IPS DF 4.7 (cell line): Measurements from ENCODE around the gene TMEM107.
"Not testable (repeated sequence)": the region's sequence is repeated elsewhere in the genome, so short reads cannot be mapped to it uniquely, and the experiment has no call there.

Experiments used
- DNase-seq: peaks from one replicate; pipeline ENCODE4 v3.0.0-alpha.2; 2013; ENCODE audit warnings: low spot score; ENCODE audit errors: extremely low read depth

The TMEM107 gene

GRCh38 chr17:8189711-8190477 lies 13.7 kb upstream of the TMEM107 start, which contains the start of gene BORCS6:
Gene BORCS6 (minus strand): TSS chr17:8190180. CDS start chr17:8190140, 40 bp downstream.
- DNase-seq = peak; percentile 89

GRCh38 chr17:8189041-8189710 lies 13.0 kb upstream of the TMEM107 start:
- DNase-seq = no peak

- no peak for DNase-seq
These were observed 12.2 kb upstream of the TMEM107 start for GRCh38 chr17:8188263-8188839.

DNA sequence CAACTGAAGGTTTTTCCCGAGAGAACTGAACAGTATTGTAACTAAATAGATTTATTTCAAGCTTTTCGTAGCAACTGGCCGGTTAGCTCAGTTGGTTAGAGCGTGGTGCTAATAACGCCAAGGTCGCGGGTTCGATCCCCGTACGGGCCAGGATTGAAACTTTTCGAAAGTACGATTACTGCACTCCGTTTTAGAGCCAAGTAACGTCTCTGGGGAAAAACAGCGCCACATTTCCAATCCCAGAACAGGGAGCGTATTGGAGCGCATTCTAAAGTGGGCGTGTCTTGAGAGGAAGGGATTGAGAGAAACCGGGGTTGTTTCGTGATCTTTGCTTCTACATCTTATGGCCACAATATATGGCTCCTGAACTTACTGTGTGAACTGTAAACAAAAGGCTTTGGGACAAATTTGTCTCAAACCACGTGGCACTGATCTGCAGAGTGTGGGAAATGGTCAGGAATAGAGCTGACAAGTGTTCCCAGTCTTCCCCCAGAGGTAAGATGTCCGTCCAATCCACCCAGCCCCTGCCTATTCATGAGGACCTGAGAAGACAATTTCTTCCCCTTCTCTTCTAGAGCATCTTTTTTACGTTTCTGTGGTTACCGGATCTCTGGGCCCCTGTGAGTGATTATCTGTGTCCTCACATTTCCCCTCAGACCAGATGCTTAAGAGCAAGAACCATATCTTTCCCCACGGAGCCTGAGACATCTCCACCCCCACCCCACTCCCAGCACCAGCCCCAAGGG lies 11.5 kb upstream of the TMEM107 start:
- peak; percentile 95 for DNase-seq

DNA sequence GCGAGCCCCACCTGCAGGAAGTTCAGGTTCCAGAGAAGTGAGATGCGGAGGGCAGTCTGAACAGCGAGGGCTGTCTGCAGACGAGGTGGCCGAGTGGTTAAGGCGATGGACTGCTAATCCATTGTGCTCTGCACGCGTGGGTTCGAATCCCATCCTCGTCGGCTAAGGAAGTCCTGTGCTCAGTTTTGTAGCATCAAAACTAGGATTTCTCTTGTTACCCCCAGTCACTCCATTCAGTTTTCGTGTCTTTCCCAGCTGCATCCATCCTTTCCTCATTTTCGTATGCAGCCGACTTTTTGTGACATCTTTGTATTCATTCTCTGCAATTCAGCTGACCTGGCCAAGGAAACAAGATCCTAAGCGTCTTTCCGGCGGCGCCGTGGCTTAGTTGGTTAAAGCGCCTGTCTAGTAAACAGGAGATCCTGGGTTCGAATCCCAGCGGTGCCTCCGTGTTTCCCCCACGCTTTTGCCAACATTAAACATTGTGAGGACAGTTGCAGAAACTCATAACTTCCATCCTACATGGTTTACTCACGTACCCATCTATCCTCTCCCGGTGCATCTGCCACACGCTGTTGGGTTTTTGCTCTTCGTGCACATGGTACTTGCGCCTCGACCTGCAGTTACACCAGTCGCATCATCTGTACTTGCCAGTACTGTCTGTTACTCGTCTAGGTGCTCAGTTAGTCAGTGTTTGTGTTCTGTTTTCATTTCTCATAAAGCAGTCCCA lies 10.8 kb upstream of the TMEM107 start:
- DNase-seq = no peak

DNA sequence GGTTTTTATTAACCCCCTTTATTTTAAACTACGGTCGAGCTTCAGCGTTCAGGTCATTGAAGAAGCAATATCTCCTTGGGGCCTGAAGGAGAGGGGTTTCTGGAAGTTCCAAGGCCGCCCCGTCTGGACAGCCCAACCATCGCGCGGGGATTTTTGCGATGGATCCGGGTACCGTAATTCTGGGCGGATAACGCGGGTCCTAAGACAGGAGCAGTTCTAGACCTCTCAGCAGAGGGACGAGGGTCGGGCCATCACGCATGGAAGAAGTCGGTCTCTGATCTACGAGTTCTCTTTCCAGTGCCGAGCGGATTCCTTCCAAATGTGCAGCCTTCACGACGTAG lies 10.2 kb upstream of the TMEM107 start:
- no peak for DNase-seq

DNA sequence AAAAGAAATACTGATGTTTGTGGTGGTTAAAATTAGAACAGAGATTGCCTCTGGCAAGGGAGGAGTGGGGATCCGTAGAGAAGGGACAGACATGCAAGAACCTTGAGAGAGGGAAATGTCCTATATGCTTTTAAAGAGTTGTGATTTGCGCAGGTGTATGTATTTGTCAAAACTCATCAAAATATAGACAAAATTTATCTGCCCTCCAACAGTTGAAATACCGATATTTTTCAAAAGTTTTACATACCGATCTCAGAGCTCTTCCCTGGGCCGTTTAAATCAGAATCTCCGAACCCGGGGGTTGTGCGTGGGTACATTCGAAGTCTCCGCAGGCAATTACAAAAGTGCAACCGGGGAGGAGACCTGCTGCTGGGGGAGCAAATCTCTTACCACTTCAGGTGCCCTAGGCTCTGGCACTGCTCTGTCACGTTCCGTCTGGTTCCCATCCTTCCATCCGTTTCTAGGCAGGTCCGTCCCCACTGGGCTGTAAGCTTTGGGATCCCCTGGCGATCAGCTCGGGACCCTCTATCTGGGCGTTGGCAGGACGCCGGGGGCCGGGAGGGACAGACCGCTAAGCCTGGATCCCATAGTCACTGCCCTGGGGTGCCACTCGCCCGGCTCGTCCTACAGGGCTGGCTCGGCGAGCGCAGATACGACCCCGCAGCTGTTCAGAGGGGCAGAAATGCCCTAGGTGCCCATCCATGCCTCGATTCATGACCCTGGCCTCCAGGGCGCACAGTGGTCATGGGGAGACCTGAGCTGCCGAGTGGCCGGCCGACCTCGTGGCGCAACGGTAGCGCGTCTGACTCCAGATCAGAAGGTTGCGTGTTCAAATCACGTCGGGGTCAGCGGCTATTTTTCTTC lies 9.6 kb upstream of the TMEM107 start:
- DNase-seq = no peak

DNA sequence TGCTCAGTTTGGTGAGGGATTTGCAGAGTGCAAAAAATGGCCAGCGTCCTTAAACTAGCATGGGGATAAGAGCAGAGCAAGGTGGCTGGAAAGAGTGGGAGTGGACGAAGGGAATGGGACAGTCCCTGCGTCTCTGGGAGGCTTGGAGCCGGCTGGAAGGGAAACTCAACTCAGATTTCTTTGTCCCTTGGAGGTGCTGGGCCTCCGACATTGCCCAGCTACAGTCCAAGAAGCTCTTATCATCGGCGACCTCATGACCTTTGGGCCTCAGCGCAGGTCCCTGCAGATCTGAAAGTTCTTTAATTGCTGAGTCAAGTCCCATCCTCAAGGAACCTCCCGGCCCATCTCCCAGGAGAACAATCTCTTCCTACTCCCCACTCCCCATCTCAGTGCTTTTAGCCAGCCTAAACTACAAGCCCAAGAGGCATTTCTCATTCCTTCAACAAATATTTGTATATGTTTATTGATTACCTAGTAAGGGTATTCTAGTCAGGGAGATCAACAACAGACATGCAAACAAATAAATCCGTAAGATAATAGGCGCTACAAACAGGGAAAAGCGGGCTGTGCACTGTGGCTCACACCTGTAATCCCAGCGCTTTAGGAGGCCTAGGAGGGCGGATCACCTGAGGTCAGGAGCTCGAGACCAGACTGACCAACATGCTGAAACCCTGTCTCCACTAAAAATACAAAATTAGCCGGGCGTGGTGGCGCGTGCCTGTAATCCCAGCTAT lies 985 bp upstream of the TMEM107 start:
- no peak for DNase-seq

DNA sequence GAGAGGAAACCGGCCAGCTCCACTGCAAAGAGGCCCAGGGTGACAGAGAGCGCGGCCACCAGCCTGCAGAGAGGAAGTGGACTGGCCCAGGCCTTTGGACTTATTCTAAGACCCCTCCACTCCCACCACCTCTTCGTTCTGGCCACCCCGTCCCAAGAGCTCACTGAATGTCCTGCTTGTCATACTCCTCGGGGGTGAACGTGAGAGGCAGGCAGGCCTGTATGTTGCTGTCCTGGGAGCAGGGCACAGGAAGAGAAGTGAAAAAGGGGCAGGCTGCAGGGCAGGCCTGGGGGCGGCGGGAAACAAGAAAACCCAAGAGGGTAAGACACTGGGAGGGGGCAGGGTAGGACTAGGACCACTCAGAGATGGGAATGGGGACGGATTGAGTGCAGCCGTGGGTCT lies 384 bp downstream of the TMEM107 start:
- DNase-seq = no peak

- no peak for DNase-seq
These were observed 2.3 kb downstream of the TMEM107 start for GRCh38 chr17:8173871-8174322.

DNA sequence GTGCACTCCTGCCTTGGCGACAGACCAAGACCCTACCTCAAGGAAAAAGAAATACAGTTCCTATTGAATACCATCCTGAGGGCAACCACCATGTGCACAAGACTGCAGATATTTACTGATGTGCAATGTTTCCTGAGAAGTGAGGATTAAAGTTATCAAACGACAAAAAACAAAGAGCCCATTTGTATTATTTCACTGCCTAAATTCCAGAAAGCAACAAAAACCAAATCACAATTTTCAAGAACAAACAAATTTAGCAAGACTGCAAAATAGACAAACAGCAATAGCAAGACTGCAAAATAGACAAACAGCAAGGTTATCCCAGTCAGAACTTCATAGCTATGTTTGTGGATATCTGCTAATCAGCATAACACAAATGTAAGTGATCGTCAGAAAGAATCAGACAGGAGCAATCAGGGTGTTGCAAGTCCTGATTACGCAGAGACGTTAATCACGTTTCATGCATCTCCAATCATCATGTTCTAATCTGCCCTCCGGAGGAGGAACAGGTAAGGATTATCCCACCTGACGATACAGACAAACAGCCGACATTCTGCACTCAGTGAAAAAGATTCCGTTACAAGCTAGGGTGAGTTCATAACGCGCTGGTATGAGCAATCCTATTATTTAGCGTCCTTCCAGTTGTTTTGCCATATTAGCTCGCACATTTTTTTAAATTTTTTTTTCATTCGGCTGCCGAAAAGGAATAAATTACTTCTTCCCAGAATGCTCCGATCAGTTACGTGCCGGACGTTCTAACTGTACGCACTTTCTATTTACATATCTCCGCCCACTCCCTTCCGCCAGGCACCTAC lies 2.9 kb downstream of the TMEM107 start:
- DNase-seq = no peak

GRCh38 chr17:8170186-8170585 lies 6.0 kb downstream of the TMEM107 start:
- not testable (repeated sequence) for DNase-seq

- DNase-seq = no peak
These were observed 8.7 kb downstream of the TMEM107 start for GRCh38 chr17:8167526-8167925.

DNA sequence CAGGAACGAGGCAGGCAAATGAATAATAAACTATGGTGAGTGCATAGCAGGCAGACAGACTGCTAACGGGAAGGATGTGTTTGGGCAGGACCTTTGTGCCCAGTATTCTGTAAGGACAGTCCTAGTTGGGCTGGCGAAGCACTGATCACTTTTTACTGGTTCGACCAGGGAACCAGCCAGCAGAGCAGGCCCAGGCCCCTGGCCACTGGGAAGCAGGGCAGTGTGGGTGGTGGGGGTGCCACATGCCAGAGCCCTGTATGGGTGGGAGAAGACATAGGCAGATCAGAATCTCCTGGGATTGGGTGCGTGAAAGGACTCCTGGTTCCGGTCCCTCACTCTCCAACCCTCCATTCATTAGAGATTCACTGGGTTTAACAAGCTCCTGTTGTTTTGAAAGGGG lies 9.4 kb downstream of the TMEM107 start:
- DNase-seq = no peak

- DNase-seq = no peak
These were observed 11.4 kb downstream of the TMEM107 start for GRCh38 chr17:8164815-8165131.

DNA sequence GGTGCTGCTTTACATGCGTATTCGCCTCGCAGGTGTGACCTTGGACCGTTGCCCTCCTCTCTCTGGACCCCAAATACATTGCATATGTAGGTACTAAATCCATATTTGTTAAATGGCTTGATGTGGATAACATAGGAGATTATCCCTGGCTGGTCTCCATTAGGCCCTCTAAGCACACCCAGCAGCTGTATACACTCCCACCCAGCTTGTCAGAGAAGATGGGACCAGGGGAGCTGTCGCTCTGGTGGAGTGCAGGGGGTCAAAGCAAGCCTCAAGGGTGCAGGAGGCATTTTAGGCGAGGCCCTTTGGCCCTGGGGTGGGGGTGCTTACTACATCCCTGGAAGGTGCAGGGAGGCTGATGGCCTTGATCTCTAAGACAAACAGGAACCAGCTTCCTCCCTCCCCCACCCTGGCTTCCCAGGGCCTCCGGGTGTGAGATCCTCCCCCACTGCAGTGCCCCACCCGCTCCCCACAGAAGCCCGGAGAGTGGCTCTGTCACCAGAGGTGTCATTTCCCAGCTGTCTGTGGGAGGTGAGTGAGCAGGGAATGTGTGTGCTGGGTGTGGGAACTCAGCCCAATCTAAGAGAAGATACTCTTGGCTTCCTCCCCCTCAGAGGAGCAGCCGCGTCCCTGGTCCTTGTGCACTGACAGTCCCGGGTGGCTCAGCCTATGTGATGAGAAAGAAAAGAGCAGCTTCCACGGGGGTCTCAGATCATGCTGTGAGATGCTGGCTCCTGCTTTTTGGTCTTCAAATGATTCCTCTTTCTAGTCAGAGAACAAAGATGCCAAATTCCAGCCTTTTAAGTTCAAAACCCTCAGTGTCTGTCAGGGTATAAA lies 12.0 kb downstream of the TMEM107 start:
- DNase-seq = no peak

- DNase-seq = no peak
These were observed 12.9 kb downstream of the TMEM107 start for GRCh38 chr17:8162997-8163977.
